SK-N-SH treated with all-trans-retinoic acid at 6 μM for 48 hours (cell line): ENCODE measurements around the gene KRTAP6-2.

Experiments
- ATAC-seq: fragments of 200-7000 bp; cut with Tn5 transposase; 3 replicates; pipeline ENCODE4 v1.9.1; 2020; ENCODE audit warnings: mild to moderate bottlenecking, moderate library complexity
- ARNTL ChIP-seq: fragments of 450-650 bp; formaldehyde crosslinking; IDR thresholded peaks from 2 replicates; pipeline ENCODE4 v1.5.0; 2020; ENCODE audit warnings: low read depth, mild to moderate bottlenecking, moderate library complexity, borderline replicate concordance
- BACH2 ChIP-seq: fragments of 250-450 bp; sonication (Bioruptor Pico); IDR thresholded peaks from 2 replicates; pipeline ENCODE4 v1.9.0; 2021; ENCODE audit warnings: mild to moderate bottlenecking, borderline replicate concordance
- CSDC2 ChIP-seq: fragments of 250-450 bp; sonication (Bioruptor Pico); IDR thresholded peaks from 2 replicates; pipeline ENCODE4 v1.5.0; 2020; ENCODE audit warnings: mild to moderate bottlenecking, moderate library complexity
- ESRRG ChIP-seq: fragments of 250-450 bp; sonication (Bioruptor Pico); IDR thresholded peaks from 2 replicates; pipeline ENCODE4 v1.6.1; 2021; ENCODE audit warnings: mild to moderate bottlenecking
- ISL1 ChIP-seq: fragments of 250-450 bp; sonication (Bioruptor Pico); IDR thresholded peaks from 2 replicates; pipeline ENCODE4 v2.1.2; 2022; ENCODE audit warnings: mild to moderate bottlenecking, moderate library complexity
- OSR1 ChIP-seq: fragments of 250-450 bp; sonication (Bioruptor Pico); IDR thresholded peaks from 2 replicates; pipeline ENCODE4 v1.8.0; 2022; ENCODE audit warnings: moderate library complexity, mild to moderate bottlenecking, inconsistent platforms
- PPARA ChIP-seq: fragments of 250-450 bp; sonication (Bioruptor Pico); IDR thresholded peaks from 2 replicates; pipeline ENCODE4 v1.5.0; 2020; ENCODE audit warnings: mild to moderate bottlenecking, borderline replicate concordance
- SNAI2 ChIP-seq: fragments of 250-450 bp; sonication (Bioruptor Pico); IDR thresholded peaks from 2 replicates; pipeline ENCODE4 v1.5.0; 2020; ENCODE audit warnings: mild to moderate bottlenecking, moderate library complexity
- TCF4 ChIP-seq: fragments of 250-450 bp; sonication (Bioruptor Pico); IDR thresholded peaks from 2 replicates; pipeline ENCODE4 v1.8.0; 2021; ENCODE audit warnings: mild to moderate bottlenecking, moderate library complexity, borderline replicate concordance
- TOX ChIP-seq: fragments of 250-450 bp; sonication (Bioruptor Pico); IDR thresholded peaks from 2 replicates; pipeline ENCODE4 v1.8.0; 2021; ENCODE audit warnings: mild to moderate bottlenecking, moderate library complexity, borderline replicate concordance
- ZC3H10 ChIP-seq: fragments of 250-450 bp; sonication (Bioruptor Pico); IDR thresholded peaks from 2 replicates; pipeline ENCODE4 v1.5.1; 2021; ENCODE audit warnings: mild to moderate bottlenecking, moderate library complexity
- ZFP3 ChIP-seq: fragments of 250-450 bp; sonication (Bioruptor Pico); IDR thresholded peaks from 2 replicates; pipeline ENCODE4 v1.5.0; 2020; ENCODE audit warnings: mild to moderate bottlenecking, moderate library complexity
- ZFP30 ChIP-seq: fragments of 450-650 bp; formaldehyde crosslinking; IDR thresholded peaks from 2 replicates; pipeline ENCODE4 v1.5.0; 2022; ENCODE audit warnings: mild to moderate bottlenecking, moderate library complexity
- ZNF565 ChIP-seq: fragments of 450-650 bp; formaldehyde crosslinking; conservative IDR thresholded peaks from 2 replicates; pipeline ENCODE4 v1.5.0; 2020; ENCODE audit warnings: low read depth, mild to moderate bottlenecking, moderate library complexity
- ZNF70 ChIP-seq: fragments of 450-650 bp; formaldehyde crosslinking; IDR thresholded peaks from 2 replicates; pipeline ENCODE4 v1.5.0; 2020; ENCODE audit warnings: mild to moderate bottlenecking, moderate library complexity
- ZNF8 ChIP-seq: fragments of 450-650 bp; formaldehyde crosslinking; IDR thresholded peaks from 2 replicates; pipeline ENCODE4 v1.5.0; 2020; ENCODE audit warnings: mild to moderate bottlenecking, moderate library complexity
- TF ChIP-seq, protein P1 (sequence below): fragments of 250-450 bp; sonication (Bioruptor Pico); IDR thresholded peaks from 2 replicates; pipeline ENCODE4 v1.5.1; 2021; ENCODE audit warnings: mild to moderate bottlenecking, moderate library complexity
- TF ChIP-seq, protein P2 (sequence below): fragments of 250-450 bp; sonication (Bioruptor Pico); IDR thresholded peaks from 2 replicates; pipeline ENCODE4 v1.5.0; 2020; ENCODE audit warnings: mild to moderate bottlenecking, moderate library complexity
- TF ChIP-seq, protein P3 (sequence below): fragments of 250-450 bp; sonication (Bioruptor Pico); IDR thresholded peaks from 2 replicates; pipeline ENCODE4 v1.5.1; 2020; ENCODE audit warnings: low read depth, mild to moderate bottlenecking, moderate library complexity
- TF ChIP-seq, protein P4 (sequence below): fragments of 250-450 bp; sonication (Bioruptor Pico); IDR thresholded peaks from 2 replicates; pipeline ENCODE4 v1.8.0; 2021; ENCODE audit warnings: low read depth, mild to moderate bottlenecking, moderate library complexity, borderline replicate concordance
- TF ChIP-seq, protein P5 (sequence below): fragments of 250-450 bp; sonication (Bioruptor Pico); IDR thresholded peaks from 2 replicates; pipeline ENCODE4 v1.8.0; 2020; ENCODE audit warnings: mild to moderate bottlenecking, moderate library complexity, borderline replicate concordance

Gene KRTAP6-2

DNA sequence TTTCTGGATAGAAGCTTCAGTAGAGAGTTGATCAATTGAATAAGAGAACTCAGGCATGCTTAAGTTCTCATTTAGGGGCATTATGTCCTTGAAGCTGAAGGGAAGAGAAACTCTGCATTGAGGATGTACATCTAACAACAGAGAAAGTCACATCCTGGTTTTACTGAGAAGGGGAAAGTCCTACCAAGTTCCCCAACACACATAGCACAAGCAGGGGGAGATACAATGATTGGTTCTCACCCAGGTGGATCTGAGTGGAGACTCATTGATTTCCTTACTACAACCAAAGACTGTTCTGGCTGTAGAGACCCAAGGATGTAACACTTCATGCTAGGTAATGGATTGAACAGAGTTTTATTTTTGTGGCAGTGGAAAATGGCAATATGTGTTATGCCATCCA is 16.5 kb upstream of the KRTAP6-2 start:
- no peak for TF ChIP-seq SNAI2 (CRISPR knock-in tag)
- TF ChIP-seq, protein P1, sequence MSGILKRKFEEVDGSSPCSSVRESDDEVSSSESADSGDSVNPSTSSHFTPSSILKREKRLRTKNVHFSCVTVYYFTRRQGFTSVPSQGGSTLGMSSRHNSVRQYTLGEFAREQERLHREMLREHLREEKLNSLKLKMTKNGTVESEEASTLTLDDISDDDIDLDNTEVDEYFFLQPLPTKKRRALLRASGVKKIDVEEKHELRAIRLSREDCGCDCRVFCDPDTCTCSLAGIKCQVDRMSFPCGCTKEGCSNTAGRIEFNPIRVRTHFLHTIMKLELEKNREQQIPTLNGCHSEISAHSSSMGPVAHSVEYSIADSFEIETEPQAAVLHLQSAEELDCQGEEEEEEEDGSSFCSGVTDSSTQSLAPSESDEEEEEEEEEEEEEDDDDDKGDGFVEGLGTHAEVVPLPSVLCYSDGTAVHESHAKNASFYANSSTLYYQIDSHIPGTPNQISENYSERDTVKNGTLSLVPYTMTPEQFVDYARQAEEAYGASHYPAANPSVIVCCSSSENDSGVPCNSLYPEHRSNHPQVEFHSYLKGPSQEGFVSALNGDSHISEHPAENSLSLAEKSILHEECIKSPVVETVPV: no peak
- TF ChIP-seq ZNF565 (CRISPR knock-in tag): no peak
- TF ChIP-seq ZC3H10 (CRISPR knock-in tag): no peak
- TF ChIP-seq PPARA (CRISPR knock-in tag): no peak
- TF ChIP-seq ZNF70 (CRISPR knock-in tag): no peak
- TF ChIP-seq, protein P2, sequence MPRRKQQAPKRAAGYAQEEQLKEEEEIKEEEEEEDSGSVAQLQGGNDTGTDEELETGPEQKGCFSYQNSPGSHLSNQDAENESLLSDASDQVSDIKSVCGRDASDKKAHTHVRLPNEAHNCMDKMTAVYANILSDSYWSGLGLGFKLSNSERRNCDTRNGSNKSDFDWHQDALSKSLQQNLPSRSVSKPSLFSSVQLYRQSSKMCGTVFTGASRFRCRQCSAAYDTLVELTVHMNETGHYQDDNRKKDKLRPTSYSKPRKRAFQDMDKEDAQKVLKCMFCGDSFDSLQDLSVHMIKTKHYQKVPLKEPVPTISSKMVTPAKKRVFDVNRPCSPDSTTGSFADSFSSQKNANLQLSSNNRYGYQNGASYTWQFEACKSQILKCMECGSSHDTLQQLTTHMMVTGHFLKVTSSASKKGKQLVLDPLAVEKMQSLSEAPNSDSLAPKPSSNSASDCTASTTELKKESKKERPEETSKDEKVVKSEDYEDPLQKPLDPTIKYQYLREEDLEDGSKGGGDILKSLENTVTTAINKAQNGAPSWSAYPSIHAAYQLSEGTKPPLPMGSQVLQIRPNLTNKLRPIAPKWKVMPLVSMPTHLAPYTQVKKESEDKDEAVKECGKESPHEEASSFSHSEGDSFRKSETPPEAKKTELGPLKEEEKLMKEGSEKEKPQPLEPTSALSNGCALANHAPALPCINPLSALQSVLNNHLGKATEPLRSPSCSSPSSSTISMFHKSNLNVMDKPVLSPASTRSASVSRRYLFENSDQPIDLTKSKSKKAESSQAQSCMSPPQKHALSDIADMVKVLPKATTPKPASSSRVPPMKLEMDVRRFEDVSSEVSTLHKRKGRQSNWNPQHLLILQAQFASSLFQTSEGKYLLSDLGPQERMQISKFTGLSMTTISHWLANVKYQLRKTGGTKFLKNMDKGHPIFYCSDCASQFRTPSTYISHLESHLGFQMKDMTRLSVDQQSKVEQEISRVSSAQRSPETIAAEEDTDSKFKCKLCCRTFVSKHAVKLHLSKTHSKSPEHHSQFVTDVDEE: no peak
- TF ChIP-seq ISL1 (CRISPR knock-in tag): no peak
- TF ChIP-seq ZNF8 (CRISPR knock-in tag): no peak
- TF ChIP-seq ZFP3 (CRISPR knock-in tag): no peak
- ATAC-seq: no peak

DNA sequence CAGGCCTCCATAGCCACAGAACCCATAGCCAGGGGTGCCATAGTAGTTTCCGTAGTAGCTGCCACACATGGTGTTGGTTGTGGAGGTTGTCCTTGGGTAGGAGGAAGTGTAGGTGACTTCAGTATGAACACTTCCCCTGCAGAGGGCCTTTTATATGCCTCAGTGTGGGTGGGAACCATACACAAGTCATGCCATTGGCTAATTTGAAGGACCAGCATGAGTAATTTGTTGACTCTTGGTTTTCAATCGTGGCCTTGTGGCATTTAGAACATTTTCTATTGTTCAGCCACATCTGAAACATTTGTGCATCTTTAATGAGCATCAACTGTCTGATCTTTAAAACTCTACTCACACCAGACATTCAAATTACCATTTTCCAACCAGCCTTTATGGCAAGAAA is 15.1 kb upstream of the KRTAP6-2 start, which contains the start of gene KRTAP6-1:
TSS of gene KRTAP6-1 (minus strand) at position 95 of the 400 bp plus-strand sequence. CDS start at position 69, 26 bp downstream.
- TF ChIP-seq, protein P3, sequence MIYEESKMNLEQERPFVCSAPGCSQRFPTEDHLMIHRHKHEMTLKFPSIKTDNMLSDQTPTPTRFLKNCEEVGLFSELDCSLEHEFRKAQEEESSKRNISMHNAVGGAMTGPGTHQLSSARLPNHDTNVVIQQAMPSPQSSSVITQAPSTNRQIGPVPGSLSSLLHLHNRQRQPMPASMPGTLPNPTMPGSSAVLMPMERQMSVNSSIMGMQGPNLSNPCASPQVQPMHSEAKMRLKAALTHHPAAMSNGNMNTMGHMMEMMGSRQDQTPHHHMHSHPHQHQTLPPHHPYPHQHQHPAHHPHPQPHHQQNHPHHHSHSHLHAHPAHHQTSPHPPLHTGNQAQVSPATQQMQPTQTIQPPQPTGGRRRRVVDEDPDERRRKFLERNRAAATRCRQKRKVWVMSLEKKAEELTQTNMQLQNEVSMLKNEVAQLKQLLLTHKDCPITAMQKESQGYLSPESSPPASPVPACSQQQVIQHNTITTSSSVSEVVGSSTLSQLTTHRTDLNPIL: no peak
- TF ChIP-seq ISL1 (CRISPR knock-in tag): no peak
- TF ChIP-seq OSR1: no peak
- TF ChIP-seq, protein P4, sequence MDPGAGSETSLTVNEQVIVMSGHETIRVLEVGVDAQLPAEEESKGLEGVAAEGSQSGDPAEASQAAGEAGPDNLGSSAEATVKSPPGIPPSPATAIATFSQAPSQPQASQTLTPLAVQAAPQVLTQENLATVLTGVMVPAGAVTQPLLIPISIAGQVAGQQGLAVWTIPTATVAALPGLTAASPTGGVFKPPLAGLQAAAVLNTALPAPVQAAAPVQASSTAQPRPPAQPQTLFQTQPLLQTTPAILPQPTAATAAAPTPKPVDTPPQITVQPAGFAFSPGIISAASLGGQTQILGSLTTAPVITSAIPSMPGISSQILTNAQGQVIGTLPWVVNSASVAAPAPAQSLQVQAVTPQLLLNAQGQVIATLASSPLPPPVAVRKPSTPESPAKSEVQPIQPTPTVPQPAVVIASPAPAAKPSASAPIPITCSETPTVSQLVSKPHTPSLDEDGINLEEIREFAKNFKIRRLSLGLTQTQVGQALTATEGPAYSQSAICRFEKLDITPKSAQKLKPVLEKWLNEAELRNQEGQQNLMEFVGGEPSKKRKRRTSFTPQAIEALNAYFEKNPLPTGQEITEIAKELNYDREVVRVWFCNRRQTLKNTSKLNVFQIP (CRISPR knock-in tag): no peak
- TF ChIP-seq ARNTL (CRISPR knock-in tag): no peak
- TF ChIP-seq, protein P1: no peak
- TF ChIP-seq ZNF565 (CRISPR knock-in tag): no peak
- TF ChIP-seq TOX (CRISPR knock-in tag): no peak
- no peak for TF ChIP-seq SNAI2 (CRISPR knock-in tag)
- TF ChIP-seq ESRRG (CRISPR knock-in tag): no peak
- TF ChIP-seq BACH2 (CRISPR knock-in tag): no peak
- no peak for TF ChIP-seq ZFP30
- TF ChIP-seq CSDC2 (CRISPR knock-in tag): no peak
- TF ChIP-seq, protein P2: no peak
- no peak for TF ChIP-seq PPARA (CRISPR knock-in tag)
- TF ChIP-seq, protein P5, sequence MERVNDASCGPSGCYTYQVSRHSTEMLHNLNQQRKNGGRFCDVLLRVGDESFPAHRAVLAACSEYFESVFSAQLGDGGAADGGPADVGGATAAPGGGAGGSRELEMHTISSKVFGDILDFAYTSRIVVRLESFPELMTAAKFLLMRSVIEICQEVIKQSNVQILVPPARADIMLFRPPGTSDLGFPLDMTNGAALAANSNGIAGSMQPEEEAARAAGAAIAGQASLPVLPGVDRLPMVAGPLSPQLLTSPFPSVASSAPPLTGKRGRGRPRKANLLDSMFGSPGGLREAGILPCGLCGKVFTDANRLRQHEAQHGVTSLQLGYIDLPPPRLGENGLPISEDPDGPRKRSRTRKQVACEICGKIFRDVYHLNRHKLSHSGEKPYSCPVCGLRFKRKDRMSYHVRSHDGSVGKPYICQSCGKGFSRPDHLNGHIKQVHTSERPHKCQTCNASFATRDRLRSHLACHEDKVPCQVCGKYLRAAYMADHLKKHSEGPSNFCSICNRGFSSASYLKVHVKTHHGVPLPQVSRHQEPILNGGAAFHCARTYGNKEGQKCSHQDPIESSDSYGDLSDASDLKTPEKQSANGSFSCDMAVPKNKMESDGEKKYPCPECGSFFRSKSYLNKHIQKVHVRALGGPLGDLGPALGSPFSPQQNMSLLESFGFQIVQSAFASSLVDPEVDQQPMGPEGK (CRISPR knock-in tag): no peak
- no peak for TF ChIP-seq ZNF70 (CRISPR knock-in tag)
- TF ChIP-seq ZNF8 (CRISPR knock-in tag): no peak
- TF ChIP-seq TCF4 (CRISPR knock-in tag): no peak
- ATAC-seq: no peak
